ENCODE measurements around the gene VSIR. TPM values are rescaled to one million over a fixed set of nuclear protein-coding genes. Genes with fewer than 3 reads are reported as not detected.

Gene VSIR
- total RNA-seq, 1 donor from 2014 or later = not detected

GRCh38 chr10:71799608-71800453 lies 26.5 kb upstream of the VSIR start:
- H2AFZ ChIP-seq (replicated peaks) = no peak overlapping the region

GRCh38 chr10:71799112-71799511 lies 25.8 kb upstream of the VSIR start:
- H3K4me2 ChIP-seq = no peak overlapping the region
- H3K4me3 ChIP-seq = no peak overlapping the region
- TF ChIP-seq EZH2phosphoT487 (IDR thresholded peaks at IDR 0.05) = no peak
- TF ChIP-seq CTCF (IDR thresholded peaks at IDR 0.05) = no peak
- no peak for TF ChIP-seq EZH2 (IDR thresholded peaks at IDR 0.05)
- Mint-ChIP-seq H3K36me3 (no peaks in the 10 kb centered on the region), H3K4me3 (no peak overlapping the region), H3K9me3 (no peaks in the 10 kb centered on the region), H3K27me3 (ENCODE audit: insufficient read depth, low read depth) (peaks cover 9% of the 10 kb centered on the region), H3K4me1 (no peaks in the 10 kb centered on the region), H3K27ac (no peak overlapping the region)
- H3K9me3 ChIP-seq (ENCODE audit: low read depth) = no peaks in the 10 kb centered on the region
- H3K79me2 ChIP-seq (ENCODE audit: low read depth) = no peaks in the 10 kb centered on the region
- H3K4me1 ChIP-seq = no peaks in the 10 kb centered on the region
- H3F3A ChIP-seq (ENCODE audit: low read depth) = no peaks in the 10 kb centered on the region
- H4K20me1 ChIP-seq (ENCODE audit: low read depth) = no peaks in the 10 kb centered on the region
- H3K27ac ChIP-seq = no peak overlapping the region
- H3K9ac ChIP-seq = no peak overlapping the region
- no peaks in the 10 kb centered on the region for H3K36me3 ChIP-seq
- H3K27me3 ChIP-seq = peaks cover 2% of the 10 kb centered on the region
- no peak overlapping the region for H2AFZ ChIP-seq (replicated peaks)
- no peak for DNase-seq (ENCODE audit: low spot score)

More at GRCh38 chr10:71799608-71800453, 26.5 kb upstream of the VSIR start:
- Histone ChIP-seq H3K4me2 (no peak overlapping the region), H3K79me2 (ENCODE audit: low read depth) (no peaks in the 10 kb centered on the region), H3K36me3 (no peaks in the 10 kb centered on the region), H3K4me3 (no peak overlapping the region), H3K9ac (no peak overlapping the region), H4K20me1 (ENCODE audit: low read depth) (no peaks in the 10 kb centered on the region), H3K4me1 (no peaks in the 10 kb centered on the region), H3F3A (ENCODE audit: low read depth) (no peaks in the 10 kb centered on the region), H3K27me3 (peaks cover 9% of the 10 kb centered on the region), H3K9me3 (ENCODE audit: low read depth) (no peaks in the 10 kb centered on the region), H3K27ac (no peak overlapping the region)
- Mint-ChIP-seq H3K9me3 (no peaks in the 10 kb centered on the region), H3K4me3 (no peak overlapping the region), H3K27me3 (ENCODE audit: insufficient read depth, low read depth) (peaks cover 9% of the 10 kb centered on the region), H3K4me1 (no peaks in the 10 kb centered on the region), H3K27ac (no peak overlapping the region), H3K36me3 (no peaks in the 10 kb centered on the region)
- no peak for TF ChIP-seq EZH2 (IDR thresholded peaks at IDR 0.05)
- TF ChIP-seq EZH2phosphoT487 (IDR thresholded peaks at IDR 0.05) = no peak
- no peak for TF ChIP-seq CTCF (IDR thresholded peaks at IDR 0.05)
- no peak for DNase-seq (ENCODE audit: low spot score)

GRCh38 chr10:71798308-71798624 lies 24.9 kb upstream of the VSIR start:
- H3K27ac ChIP-seq = no peak overlapping the region
- no peaks in the 10 kb centered on the region for H3K27me3 ChIP-seq
- no peaks in the 10 kb centered on the region for H3K4me1 ChIP-seq
- H3K9ac ChIP-seq = no peak overlapping the region
- H3K27ac Mint-ChIP-seq = no peak overlapping the region
- no peaks in the 10 kb centered on the region for H3K9me3 Mint-ChIP-seq
- no peaks in the 10 kb centered on the region for H3F3A ChIP-seq (ENCODE audit: low read depth)
- H3K4me3 ChIP-seq = no peak overlapping the region
- no peaks in the 10 kb centered on the region for H3K36me3 ChIP-seq
- H3K9me3 ChIP-seq (ENCODE audit: low read depth) = no peaks in the 10 kb centered on the region
- no peak overlapping the region for H3K4me2 ChIP-seq
- H3K4me1 Mint-ChIP-seq = no peaks in the 10 kb centered on the region
- H3K36me3 Mint-ChIP-seq = no peaks in the 10 kb centered on the region
- H3K79me2 ChIP-seq (ENCODE audit: low read depth) = no peaks in the 10 kb centered on the region
- no peak overlapping the region for H2AFZ ChIP-seq (replicated peaks)
- DNase-seq (ENCODE audit: low spot score) = no peak
- TF ChIP-seq CTCF (IDR thresholded peaks at IDR 0.05) = no peak
- TF ChIP-seq EZH2phosphoT487 (IDR thresholded peaks at IDR 0.05) = no peak
- TF ChIP-seq EZH2 (IDR thresholded peaks at IDR 0.05) = no peak
- no peaks in the 10 kb centered on the region for H4K20me1 ChIP-seq (ENCODE audit: low read depth)
- H3K27me3 Mint-ChIP-seq (ENCODE audit: insufficient read depth, low read depth) = peaks cover 12% of the 10 kb centered on the region
- no peak overlapping the region for H3K4me3 Mint-ChIP-seq

Data from neural progenitor cell (in vitro differentiated cells).